SK-N-DZ (cell line): ENCODE data around the gene SYT8.

Source experiments
- DNase-seq: peaks from one replicate; pipeline ENCODE4 v3.0.0-alpha.2; 2015; ENCODE audit warnings: low spot score

Gene SYT8

DNA sequence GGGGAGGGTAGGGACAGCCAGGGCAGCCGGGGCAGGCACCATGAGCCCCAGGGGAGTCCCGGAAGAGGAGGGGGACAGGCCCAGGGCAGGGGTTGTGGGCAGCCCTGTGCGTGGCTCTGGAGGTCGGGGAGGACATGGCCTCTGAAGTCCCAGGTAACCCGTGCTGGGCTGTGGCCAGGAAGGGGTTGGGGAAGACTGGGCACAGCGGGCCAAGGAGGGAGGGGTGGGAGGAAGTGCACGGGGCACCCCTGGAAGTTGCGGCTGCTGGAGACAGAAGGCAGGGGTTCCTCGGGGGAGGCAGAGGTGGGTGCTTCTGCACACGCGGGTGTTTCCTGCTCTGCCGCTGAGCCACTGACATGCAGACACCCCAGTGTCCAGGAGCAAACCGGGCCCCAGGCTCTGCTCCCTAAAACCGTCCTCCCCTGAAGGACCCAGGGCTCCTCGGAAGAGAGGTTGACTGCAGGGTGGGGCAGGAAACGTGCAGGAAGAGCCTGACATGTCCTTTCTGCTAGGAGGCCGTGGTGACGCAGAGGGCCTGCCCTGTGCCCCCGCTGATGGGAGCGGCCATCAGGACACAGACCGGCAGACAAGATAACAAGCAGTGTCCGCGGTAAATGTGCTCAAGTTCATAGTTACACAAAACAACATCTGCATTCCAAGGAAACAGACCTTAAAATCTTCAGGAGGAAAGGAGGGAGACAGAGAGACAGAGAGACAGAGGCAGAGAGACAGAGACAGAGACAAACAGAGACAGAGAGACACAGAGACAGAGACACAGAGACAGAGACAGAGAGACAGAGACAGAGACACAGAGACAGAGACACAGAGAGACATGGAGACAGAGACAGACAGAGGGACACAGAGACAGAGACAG is 9.7 kb downstream of the SYT8 start:
- DNase-seq = no peak

DNA sequence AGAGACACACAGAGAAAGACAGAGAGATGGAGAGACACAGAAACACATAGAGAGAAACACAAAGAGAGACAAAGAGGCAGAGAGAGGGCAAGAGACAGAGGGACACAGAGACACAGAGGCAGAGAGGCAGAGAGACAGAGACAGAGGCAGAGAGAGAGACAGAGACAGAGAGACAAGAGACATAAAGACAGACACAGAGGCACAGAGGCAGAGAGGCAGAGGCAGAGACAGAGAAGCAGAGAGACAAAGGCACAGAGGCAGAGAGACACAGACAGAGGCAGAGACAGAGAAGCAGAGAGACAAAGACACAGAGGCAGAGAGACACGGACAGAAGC is 10.3 kb downstream of the SYT8 start:
- no peak for DNase-seq

DNA sequence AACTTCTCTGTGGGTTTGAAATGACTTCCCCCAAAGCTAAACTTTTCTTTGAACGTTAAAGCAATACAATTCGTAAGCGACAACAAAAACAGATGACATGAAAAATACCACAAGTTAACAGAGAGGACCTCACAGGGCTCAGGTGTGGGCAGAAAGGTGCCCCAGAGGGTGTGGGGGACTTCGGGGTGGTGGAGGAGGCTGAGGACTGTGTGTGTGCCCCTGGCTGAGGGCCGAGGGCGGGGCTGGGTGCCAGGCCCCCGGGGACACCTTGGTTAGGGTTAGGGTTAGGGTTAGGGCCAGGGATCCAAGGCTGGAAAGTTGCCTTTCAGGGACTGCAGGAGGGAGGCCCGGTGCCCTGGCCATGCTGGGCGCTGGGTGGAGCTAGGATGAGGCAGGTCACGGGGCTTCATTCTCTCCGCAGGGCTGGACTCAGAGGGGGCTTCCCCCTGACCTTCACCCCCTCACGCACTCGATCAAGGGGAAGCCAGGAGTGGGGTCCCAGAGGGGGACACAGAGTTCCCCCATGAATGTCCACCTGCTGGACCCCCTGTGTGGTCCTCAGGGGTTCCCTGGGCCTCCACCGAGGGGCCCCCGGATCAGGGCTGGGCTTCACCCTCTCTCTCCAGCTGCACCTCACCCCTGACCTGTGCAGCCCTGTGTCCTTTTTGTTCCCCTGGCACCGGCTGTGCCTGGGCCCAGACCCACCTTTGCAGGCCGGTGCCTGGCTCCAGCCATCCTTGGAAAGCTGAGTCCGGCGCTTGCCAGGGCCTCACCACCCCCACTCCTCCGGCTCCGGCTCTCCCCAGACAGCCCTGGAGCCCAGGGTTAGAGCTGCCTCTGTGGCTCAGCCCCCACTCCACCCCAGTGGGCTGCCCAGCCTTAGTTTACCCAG is 11.0 kb downstream of the SYT8 start:
- no peak for DNase-seq

DNA sequence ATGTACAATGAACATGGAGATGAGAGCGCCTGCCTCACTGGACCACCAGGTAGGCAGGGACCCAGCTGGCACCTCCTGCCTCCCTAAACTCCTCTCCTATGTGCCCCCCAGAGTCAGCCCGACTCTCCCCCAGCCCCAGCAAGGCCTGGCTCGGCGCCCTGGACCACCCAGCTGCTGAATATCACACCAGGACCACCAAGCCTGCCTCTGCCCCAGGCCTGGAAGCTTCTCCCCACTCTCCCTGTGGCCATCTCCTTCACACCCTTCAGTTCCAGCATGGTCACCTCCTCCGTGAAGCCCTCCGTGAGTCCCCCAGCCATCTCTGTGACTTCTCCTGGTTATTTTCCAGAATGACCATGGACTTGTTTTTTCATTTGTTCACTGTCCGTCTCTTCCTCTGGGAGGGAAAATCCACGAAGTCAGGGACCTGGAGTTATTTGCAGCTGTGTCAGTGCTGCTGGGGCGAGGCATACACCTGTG is 11.7 kb downstream of the SYT8 start:
- no peak for DNase-seq

DNA sequence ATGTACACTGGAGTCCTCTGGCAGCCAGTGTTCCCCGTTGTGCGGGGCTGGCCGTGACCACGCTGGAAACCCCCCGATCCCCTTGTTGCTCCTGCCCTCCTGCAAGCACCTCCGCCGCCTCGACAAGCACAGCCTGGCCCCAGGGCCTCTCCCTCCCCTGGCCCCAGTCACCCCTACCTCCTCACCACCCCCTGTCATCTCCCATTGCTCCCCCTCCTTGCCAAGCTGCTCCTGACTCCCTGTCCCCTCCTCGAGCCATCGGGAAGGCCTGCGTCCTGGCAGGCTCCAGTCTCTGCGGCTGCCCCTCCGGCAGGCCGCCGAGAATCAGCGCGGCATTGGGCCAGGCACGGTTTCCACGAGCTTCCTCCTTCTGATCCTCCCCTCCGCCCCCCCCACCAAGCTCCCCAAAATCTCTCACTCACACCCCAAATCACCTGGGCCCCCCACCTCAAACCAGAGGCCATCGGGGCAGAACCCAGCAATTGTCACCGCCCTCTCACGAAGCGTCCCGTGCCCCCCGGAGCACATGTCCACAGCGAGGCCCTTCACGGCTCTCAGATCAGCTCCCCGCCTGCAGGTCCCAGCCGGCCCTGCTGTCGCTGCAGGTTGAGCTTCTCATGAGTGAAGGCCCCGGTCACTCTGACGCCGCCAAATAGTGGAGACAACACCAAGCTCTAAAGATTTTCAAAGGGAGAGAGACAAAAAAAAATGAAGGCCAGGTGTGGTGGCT is 12.4 kb downstream of the SYT8 start:
- no peak for DNase-seq

DNA sequence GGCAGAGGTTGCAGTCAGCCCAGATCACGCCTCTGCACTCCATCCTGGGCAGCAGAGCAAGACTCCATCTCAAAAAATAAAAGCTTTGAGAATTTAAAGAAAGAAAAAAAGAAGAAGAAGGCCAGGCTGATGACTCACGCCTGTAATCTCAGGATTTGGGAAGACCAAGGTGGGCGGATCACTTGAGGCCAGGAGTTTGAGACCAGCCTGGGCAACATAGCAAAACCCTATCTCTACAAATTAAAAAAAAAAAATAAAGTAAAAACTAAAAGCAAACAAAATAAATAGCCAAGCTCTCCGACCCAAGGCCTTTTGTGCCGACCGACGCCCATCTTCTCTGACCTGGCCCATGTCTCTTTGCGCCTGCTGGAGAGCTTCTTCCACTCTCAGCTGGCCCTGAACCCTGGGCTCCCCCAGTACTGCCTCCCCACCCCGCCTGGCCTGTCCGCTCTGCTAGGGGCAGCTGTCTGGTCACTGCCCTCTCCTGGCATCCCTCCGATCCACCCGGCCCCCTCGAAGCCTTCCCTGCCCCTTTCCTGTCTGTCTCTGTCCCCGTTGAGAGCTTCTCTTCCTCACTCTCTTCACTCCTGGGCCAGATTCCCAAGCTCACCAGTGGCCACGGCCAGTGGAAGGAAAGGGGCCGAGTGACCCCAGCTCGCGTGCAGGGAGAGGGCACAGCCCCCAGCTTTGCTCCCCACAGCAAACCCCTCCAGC is 13.3 kb downstream of the SYT8 start:
- no peak for DNase-seq

DNA sequence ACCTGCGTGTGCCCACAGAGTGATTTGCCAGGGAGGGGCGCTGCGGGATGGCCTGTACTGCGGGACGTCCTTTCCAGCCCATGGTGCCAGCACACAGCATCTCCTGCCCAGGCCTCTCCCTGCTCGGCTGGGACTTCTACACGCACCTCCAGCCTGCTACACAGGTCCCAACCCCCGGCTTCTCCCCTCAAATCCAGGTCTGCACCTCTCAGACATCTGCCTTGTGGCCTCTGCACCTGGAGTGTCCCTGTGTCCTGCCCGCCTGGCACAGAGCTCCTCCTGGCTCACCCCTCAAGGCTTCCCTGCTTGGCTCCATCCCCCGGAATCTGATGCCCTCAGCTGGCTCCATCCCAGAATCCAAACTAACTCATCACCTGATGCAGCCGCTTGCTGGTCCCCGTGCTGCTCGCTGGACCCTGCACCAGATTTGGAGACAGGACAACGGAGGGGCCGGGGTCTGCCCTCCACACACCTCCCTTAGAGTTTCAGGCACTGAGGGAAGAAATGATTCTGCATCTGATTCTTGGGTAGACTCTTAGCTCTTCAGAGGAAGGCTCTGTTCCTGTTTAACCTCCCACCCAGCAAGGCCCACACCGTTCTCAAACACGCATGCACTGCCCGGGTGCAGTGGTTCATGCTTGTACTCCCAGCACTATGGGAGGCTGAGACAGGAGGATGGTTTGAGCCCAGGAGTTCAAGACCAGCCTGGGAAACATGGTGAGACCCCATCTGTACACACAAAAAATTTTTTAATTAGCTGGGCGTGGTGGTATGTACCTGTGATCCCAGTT is 14.0 kb downstream of the SYT8 start:
- DNase-seq = no peak

DNA sequence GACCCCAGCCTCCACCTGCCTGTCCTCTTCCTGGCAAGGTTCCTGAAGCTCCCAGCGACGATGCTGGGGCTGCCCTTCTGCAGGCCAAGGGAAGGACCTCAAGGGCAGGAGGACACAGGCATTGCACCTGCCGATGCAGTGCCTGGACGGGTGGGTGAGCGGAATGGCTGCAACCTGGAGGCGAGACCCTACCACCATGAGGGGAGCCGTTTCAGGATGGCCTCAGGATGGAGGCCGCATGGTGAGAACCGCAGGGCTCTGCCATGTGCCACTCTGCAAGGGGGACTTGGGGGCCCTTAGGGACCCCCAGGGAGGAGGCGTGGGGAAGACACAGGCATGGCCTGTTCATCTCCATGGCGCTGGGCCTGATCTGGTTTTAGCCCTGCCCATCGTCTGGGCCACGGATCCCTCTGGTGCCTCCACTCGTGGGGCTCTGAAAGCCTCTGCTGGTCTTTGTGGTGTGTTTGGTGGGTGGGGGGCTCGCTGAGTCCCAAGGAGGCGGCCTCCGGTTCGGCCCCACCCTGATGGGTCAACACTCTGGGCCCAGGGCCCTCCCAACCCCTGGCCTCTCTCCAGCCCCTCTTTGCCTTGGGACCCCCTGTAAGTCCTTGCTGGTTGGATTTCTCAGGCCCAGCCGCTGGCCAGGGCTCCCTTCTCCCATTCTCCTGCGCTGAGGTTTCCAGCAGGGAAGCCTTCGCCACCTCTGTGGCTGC is 16.8 kb downstream of the SYT8 start:
- no peak for DNase-seq

DNA sequence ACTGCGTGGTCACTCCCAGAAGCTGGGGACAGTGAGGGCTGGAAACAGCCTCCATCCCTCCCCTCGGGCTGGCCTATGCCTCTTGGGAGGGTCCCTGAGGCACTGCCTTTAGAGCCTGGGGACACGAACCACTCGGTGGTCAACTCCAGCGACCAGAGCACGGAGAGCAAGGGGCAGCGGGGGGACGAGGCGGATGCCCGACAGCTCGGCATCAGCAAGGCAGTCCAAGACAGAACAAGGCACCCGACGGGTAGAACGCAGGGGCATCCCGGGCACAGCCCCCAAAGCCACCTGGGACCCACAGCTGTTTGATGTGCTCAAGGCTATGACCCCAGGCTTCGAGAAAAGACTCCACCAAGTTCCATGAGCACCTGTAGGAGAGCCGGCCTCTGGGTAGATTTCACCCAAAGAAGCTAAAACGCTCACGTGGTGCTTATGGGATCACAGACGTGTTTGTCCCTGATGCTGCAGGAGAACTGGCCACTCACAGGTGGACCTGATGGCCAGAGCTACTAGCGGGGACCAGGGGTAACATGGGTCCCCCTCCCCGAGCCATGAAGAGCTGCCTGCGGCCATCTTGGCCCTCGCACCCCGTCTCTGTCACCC is 17.6 kb downstream of the SYT8 start:
- DNase-seq = no peak

DNA sequence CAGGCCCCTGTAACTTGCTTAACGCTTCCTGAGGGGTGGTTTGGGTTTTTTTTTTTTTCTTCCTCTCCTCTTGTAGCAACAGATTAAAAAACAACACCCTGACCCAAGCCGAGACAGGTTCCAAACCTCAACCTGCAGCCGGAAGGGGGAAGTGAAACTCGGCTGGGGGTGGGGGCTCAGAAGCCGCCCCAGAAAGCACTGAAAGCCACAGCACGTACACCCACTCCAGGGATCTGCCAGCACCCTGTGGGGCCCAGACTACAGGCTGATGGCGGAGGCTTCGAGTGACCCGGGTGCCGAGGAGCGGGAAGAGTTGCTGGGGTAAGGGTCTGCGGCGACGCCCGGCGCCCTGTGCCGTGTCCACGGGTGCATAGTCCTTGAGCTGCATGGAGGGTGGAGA is 18.1 kb downstream of the SYT8 start, which contains the start of gene LSP1:
LSP1 (plus strand) TSS at position 208 of the 400 bp plus-strand sequence; CDS start at position 269, 61 bp downstream.
- DNase-seq = no peak

DNA sequence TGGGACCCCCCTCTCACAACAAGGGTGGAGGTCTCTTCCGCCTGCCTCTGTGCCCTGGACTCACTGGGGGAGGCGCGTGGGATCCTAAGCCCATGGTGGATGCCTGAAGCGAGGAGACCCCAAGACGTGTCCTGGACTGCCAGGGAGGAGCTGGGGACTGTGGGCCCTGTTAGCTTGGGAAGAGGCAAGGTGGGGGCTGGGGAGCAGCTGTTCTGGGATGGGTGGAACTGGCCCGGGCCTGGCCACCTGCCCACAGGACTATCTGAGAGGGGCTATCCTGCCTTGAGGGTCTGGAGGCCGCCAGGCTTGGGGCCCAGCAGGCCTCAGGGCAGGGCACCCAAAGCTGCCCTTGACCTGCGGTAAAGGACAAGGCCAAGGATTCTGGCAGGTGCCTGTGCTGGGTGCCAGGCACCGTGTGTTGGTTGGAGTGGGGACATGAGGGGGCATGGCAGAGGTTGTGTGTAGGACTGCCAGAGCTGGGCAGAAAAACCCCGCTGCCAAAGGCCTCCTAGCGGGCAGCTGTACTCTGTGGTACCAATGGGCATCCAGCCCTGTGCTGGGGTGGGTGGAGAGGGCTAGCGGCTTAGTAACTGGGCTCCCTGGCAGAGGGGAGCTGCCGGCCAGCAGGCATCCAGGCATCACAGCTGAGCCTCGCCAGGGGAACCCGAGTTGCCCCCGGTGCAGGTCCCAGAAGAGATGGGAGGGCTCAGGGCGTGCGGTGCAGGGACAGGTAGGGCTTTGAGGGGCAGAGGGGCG is 18.8 kb downstream of the SYT8 start:
- no peak for DNase-seq

DNA sequence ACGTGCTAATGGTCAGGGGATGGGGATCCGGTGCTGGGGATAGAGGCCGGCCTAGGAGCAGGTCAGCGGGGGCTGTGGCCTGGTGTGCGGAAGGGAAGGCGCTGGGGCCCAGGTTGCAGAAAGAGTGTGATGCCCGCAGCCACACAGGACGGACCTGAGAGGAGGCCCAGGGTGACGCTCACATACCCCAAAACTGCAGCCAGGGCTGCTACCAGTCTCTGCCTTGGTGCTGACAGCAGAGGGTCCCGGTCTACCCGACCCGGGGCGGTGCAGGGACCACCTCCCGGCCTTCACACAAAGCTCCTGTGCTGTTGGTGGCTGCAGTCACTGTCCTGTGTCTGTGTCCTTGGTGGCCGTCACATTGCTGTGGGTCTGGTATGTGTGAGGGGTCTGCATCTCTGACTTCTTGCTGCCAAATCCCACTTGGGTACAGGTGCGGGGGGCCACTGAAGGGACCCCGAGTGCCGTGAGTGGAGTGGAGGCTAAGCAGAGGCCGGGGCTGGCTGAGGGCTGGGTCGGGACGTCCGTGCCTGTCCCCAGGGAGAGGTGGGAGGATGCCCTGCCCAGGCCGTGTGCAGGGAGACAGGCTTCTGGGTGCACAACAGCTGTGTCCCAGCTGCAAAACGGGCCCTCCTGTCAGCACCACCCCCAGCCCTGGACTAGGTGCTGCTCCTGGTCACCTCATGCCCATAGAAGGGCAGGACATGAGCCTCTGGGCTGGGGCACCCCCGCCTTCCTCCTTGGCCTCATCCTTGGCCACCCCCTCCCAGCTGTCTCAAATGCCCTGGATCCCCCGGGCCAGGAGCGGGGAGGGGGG is 19.6 kb downstream of the SYT8 start:
- DNase-seq = no peak

DNA sequence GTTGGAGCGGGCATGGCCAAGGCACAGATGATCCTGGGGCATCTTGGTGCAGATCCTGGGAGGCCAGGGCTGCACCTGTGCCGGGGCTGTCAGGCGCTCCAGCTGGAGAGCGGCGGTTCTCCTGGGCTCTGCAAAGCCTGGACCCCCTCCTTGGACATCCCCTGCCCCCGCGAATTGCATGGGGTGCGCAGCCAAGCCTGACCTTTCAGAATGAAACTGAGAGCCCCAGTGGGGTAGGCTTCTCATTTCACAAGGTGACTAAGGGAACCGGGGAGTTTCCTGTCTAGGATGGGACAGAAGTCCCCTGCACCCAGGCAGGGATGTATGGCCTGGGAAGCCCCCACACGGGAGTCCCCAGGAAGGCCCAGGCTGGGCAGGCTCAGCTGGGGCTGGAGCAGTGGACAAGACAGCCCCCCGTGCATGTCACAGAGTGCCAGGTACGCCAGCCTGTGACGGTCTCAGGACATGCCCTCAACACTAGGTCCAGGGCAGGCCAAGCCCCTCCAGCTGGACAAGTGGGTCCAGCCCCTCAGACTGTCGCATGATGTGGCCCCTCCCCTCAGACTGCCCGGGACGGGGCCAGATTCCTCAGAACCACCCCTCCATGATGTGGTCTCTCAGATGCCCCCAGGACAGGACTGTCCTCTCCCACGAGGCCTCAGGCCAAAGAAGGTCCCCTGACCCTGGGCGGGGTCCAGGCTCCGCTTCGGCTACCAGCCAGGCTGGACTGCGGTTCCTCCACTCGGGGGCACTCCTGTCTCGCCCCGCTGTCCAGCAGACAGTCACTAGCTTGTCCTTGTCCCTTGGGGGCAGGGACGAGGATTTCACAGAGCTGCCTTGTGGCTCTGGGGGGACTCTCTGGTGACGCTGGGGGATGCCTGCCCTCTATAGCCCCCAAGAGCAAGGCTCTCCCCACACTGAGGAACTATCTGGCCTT is 20.4 kb downstream of the SYT8 start:
- DNase-seq = no peak

DNA sequence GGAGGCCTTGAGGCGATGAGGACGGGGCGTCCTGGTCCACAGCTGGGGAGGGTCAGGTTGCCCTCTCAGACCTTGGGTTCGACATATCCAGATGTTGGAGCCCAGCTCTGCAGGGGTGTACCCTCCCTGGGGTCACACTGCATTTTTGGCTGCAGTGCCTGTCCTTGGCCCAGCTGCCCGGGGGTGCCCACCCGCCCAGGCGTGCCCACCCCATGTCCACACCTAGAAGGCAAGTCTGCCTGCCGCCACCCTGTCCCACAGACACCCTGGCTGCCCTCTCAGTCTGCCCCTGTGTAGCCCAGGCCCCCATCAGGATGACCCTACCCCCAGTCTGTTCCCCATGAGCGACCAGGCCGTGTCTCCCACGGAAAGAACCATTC is 21.1 kb downstream of the SYT8 start:
- DNase-seq = no peak

DNA sequence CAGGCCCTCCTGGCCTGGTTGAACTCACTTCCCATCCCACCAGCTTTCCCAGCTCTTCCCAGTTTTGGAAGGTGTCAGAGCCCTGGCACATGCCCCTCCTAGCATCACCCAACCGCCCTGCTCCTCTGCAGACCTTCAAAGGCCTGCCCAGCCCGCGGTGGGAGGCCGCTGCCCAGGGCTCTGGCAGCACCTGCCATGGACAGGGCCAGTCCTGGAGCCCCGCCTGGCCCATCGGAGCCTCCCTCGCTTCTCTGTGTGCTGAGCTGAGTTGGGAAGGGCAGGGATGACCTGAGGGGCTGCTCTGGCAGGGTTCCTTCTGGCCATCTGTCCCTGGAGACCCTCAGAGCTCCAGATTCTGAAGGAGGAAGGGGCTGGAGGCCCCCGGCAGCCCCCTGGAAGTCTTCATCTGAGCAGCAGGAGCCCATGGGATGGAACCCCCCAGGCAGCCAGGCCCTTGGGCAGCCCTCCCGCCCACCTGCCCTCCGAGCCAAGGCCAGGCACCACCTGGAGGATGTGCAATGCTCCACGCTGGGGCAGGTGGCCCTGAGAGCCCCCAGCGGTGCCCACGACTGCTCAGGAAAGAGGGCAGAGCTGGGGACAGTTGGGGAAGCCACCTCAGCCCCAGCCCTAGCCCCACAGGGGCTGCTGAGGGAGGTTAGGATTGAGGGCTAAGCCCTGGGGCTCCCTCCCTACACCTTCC is 21.7 kb downstream of the SYT8 start:
- no peak for DNase-seq

DNA sequence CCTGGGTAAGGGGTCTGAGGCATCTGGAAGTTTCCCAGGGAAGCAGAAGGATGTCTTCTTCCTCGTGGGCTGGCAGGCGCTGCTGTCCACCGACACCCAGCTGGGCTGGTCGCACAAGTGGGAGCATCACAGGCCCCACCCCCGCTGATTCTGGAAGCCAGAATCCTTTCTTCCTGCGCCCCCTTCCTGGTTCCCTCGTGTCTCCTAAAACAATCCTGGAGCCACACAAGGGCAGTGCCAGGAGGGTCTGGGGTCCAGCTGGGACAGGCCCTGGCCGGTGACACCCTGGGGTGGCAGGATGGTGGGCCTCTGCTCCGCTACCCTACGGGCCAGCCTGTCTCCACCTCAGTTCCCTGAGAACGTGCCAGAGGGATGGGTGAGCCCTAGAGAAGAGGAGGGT is 22.3 kb downstream of the SYT8 start:
- DNase-seq = no peak
